HG02970 (cell line): ENCODE data around the gene TIMM44.
"Not testable (repeated sequence)": the region's sequence is repeated elsewhere in the genome, so short reads cannot be mapped to it uniquely, and the experiment has no call there.

ENCODE experiments used
- ATAC-seq: cut with Tn5 transposase; IDR thresholded peaks from one replicate; pipeline ENCODE4 v1.9.1; 2021; ENCODE audit warnings: mild to moderate bottlenecking, moderate library complexity, moderate number of reproducible peaks; ENCODE audit not compliant: unreplicated experiment, low FRiP score

TIMM44 gene

DNA sequence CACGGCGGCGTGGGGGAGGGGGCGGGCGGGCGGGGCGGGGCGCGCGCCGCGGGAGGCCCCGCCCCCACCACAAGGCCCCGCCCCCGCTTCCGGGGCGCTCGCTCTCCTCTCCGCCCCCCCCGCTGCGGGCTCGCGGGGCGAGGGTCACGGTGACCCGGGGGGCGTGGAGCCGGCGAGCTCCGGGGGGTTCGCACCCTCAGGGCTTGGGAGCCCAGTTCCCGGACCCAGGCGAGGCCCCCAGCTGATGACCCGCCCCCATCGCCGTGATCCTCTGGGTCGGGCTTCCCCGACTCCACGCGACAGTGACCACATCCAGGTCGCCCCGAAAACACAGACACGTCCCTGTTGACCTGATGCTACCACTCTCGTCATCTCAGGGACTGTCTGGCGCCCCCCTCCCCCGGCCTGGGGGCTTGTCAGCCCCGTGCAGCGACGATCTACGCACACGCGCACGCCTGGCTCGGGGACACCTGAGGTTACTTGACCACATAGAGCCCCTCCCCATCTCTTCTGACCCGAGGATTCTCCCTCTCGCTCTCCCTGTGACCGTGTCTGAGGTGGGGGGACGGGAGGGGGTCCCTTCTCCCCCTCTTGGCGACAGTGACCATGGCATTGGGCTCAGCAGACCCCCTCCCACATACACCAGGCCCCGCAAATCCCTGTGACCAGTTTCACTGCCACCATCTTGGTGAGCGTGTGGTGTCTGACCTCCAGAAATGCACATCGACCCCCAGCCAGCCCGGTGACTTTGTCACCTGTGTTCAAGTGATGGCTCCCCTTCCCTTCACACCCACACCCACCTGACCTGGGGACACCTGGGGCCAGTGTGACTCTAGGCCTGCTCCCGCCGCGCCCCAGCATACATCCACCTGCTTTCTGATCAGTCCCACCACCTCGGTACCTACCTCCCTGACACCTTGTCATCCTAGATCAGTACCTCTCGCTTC lies 39.1 kb downstream of the TIMM44 start:
- no peak for ATAC-seq

DNA sequence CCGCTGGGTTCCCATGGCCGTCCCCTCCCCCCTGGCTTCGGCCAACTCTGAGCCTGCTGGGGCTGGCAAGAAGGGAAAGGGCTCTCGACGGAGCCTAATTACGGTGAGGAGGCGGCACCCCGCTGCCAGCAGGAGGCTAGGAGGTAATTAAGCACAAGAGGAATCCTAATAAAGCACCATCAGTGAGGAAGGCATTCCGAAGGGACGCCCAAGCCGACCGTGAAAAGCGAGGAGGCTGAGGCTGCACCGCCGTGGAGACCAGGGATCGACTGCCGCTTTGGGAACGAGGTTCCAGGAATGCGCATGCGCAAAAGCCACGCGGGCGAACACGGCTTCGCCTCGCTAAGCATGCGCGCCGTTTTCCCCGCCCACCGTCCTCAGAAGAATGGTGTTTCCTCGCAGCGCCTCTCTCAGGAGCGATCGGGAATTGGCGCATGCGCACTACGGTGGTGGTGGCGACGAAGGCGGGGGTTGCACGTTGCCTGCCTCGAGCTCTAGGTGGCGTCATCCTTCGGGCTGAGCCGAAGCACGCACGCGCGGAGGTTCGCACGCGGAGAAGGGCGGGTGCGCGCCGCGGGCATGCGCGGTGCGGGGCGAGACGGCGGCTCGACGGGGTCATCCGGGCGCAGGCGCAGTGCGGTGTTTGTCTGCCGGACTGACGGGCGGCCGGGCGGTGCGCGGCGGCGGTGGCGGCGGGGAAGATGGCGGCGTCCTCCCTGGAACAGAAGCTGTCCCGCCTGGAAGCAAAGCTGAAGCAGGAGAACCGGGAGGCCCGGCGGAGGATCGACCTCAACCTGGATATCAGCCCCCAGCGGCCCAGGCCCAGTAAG lies 40.0 kb downstream of the TIMM44 start, which contains the start of gene MAP2K7:
MAP2K7 (plus strand) TSS at position 634 of the 830 bp plus-strand sequence; CDS start at position 702, 68 bp downstream.
- peak; percentile 92 for ATAC-seq

DNA sequence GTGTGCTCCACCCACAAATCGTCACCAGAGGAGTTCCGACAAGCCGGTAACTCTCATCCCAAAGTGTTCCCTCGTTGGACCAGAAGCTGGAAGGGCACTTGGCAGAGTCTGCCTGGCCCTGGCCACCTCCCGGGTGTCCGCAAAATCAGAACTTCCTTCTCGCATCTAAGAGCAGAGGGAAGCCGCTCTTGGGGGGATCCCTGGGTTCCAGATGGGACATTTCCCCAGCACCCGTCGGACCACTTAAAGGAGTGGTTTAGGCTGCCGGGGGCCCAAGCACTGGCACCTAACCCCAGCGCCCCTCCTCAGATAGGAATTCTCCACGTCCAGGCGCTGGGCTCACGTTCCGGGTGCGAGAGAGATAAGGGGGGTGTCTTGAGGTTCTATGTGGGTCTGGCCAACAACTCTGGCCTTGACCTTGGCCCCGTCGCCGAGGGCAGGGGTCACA lies 40.6 kb downstream of the TIMM44 start:
- ATAC-seq: no peak

GRCh38 chr19:7901337-7901736 lies 42.1 kb downstream of the TIMM44 start:
- ATAC-seq: no peak

- ATAC-seq: no peak
Observed at GRCh38 chr19:7900931-7901330, 42.5 kb downstream of the TIMM44 start.

- ATAC-seq: no peak
Observed at GRCh38 chr19:7900401-7900870, 43.0 kb downstream of the TIMM44 start.

DNA sequence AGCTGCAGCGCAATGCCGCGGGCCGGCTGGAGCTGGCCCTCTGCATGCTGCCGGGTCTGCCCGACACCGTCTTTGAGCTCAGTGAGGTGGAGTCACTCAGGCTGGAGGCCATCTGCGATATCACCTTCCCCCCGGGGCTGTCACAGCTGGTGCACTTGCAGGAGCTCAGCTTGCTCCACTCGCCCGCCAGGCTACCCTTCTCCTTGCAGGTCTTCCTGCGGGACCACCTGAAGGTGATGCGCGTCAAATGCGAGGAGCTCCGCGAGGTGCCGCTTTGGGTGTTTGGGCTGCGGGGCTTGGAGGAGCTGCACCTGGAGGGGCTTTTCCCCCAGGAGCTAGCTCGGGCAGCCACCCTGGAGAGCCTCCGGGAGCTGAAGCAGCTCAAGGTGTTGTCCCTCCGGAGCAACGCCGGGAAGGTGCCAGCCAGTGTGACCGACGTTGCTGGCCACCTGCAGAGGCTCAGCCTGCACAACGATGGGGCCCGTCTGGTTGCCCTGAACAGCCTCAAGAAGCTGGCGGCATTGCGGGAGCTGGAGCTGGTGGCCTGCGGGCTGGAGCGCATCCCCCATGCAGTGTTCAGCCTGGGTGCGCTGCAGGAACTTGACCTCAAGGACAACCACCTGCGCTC lies 43.6 kb downstream of the TIMM44 start:
- ATAC-seq: no peak

DNA sequence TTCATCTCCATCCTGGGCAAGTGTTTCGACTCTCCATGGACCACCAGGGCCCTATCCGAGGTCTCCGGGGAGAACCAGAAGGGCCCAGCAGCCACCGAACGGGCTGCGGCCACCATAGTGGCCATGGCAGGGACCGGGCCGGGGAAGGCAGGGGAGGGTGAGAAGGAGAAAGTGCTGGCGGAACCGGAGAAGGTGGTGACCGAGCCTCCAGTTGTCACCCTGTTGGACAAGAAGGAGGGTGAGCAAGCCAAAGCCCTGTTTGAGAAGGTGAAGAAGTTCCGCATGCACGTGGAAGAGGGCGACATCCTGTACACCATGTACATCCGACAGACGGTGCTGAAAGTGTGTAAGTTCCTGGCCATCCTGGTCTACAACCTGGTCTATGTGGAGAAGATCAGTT lies 44.5 kb downstream of the TIMM44 start:
- ATAC-seq: no peak

DNA sequence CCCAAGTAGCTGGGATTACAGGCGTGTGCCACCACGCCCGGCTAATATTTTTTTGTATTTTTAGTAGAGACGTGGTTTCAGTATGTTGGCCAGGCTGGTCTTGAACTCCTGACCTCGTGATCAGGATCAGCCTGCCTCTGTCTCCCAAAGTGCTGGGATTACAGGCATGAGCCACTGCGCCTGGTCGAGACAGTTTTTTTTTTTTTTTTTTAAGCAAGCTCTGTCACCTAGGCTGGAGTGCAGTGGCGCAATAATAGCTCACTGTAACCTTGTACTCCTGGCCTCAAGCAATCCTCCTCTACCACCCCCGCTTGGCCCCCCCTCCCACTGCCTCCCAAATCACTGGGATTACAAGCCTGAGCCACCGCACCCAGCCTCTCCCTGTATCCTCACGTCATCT lies 46.2 kb downstream of the TIMM44 start:
- ATAC-seq: no peak

GRCh38 chr19:7895565-7895964 lies 47.9 kb downstream of the TIMM44 start:
- ATAC-seq: no peak

- no peak for ATAC-seq
Observed at GRCh38 chr19:7894612-7895309, 48.7 kb downstream of the TIMM44 start.

DNA sequence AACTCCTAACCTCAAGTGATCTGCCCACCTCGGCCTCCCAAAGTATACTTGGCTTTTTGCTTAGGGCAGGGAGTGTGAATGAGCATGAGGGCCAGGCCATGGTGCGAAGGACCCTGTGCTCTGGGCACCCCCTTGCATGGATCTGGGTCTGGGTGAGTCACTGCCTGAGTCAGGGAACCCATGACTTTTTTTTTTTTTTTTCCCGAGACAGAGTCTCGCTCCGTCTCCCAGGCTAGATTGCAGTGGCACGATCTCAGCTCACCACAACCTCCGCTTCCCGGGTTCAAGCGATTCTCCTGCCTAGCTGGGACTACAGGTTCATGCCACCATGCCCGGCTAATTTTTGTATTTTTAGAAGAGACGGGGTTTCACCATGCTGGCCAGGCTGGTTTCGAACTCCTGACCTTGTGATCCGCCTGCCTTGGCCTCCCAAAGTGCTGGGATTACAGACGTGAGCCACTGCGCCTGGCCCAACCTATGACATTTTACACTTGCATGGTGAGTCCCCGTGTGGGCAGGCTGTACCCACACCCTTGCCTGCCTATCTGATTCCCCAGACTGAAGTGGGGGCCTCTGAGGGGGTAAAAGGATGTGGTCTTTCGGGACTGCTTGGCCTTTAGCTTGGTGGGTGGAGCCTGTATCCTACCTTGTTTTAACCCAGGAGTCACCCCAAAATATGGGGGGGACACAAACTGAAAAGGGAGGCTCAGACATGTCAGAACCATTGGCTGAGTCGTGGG lies 49.9 kb downstream of the TIMM44 start:
- ATAC-seq: not testable (repeated sequence)

GRCh38 chr19:7888826-7889217 lies 54.6 kb downstream of the TIMM44 start:
- ATAC-seq: no peak

GRCh38 chr19:7888145-7888825 lies 55.2 kb downstream of the TIMM44 start, which contains the start of gene LRRC8E:
TSS of gene LRRC8E (plus strand) at chr19:7888510. CDS start at chr19:7895604, 7,094 bp downstream.
- no peak for ATAC-seq

DNA sequence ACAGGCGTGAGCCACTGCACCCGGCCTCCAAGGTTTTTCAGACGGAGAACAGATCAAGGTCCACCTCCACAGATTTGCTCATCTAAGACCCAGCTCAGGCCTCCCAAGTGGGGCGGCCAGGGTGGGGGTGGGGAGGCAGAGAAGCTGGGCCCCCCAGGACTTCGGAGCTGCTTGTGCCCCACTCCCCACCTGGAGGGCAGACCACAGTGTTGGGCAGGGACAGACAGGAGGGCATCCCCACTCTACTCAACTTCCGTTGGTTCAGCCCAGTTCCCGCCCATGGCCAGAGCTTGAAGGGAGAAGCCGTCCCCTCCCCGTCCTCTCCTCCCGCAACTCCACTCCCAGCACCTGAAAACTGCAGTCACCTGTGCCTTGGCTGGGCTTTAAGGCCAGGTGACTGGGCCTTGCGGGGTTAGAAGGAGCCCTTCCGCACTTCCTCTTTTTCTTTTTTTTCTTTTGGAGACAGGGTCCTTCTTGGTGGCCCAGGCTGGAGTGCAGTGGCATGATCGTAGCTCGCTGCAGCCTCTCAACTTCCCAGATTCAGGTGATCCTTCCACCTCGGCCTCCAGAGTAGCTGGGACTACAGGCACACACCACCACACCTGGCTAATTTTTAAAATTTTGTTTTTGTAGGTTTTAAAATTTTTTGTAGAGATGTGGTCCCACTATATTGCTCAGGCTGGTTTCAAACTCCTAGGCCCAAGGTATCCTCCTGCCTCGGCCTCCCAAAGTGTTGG lies 55.9 kb downstream of the TIMM44 start:
- no peak for ATAC-seq

DNA sequence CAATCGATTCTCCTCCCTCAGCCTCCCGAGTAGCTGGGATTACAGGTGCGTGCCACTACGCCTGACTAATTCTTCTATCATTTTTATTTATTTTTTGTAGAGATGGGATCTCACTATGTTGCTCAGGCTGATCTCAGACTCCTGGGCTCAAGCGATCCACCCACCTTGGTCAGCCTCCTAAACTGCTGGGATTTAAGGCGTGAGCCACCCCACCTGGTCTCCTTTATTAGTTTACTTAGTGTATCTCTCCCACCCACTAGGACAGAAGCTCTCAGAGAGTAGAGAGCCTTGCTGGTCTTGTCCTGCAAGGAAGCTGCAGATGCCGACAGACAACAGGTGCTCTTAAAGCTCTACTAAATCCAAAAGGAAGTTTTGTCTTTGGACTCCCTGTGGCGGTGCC lies 57.6 kb downstream of the TIMM44 start:
- ATAC-seq: no peak

- ATAC-seq: no peak
Observed at GRCh38 chr19:7883796-7884570, 59.5 kb downstream of the TIMM44 start.
